ENCODE results near the gene TBC1D21. TPM values are rescaled to one million over a fixed set of nuclear protein-coding genes. Genes with fewer than 3 reads are reported as not detected.
A peak's percentile ranks its signal among the peaks of the same experiment; 100 is the strongest.
"Not testable (repeated sequence)": the region's sequence is repeated elsewhere in the genome, so short reads cannot be mapped to it uniquely, and the experiment has no call there.

Gene TBC1D21
- total RNA-seq, 1 donor from 2014 or later = not detected

DNA sequence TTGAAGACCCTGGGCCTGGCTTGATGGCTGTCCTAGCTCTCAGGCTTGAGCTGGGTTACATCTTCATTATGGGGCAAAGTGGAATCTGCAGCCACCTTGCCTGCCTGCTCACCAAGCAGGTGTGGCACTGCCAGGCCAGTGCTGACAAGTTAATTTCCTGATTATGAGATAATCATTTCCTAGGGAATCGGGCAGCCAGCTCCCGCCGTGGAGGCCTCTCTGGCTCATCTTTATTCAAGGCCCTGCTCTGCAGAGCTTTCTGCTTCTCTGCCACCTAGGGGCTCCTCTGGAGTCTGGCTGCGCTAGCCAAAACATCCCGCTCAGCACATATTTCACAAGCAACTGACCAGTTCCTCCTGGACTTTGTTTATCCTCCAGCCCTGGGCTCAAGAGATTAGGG is 62.8 kb downstream of the TBC1D21 start:
- Mint-ChIP-seq H3K4me1 (ENCODE audit: unreplicated experiment) (peaks cover 88% of the 10 kb centered on the region), H3K27me3 (ENCODE audit: unreplicated experiment) (no peaks in the 10 kb centered on the region), H3K27ac (ENCODE audit: unreplicated experiment) (peak overlapping the region; percentile 88), H3K9me3 (ENCODE audit: unreplicated experiment) (no peaks in the 10 kb centered on the region), H3K4me3 (ENCODE audit: unreplicated experiment) (peak overlapping the region; percentile 29), H3K36me3 (ENCODE audit: unreplicated experiment) (peaks cover 11% of the 10 kb centered on the region)
- no peak for DNase-seq (ENCODE audit: extremely low spot score, unreplicated experiment)
- TF ChIP-seq, protein P1, sequence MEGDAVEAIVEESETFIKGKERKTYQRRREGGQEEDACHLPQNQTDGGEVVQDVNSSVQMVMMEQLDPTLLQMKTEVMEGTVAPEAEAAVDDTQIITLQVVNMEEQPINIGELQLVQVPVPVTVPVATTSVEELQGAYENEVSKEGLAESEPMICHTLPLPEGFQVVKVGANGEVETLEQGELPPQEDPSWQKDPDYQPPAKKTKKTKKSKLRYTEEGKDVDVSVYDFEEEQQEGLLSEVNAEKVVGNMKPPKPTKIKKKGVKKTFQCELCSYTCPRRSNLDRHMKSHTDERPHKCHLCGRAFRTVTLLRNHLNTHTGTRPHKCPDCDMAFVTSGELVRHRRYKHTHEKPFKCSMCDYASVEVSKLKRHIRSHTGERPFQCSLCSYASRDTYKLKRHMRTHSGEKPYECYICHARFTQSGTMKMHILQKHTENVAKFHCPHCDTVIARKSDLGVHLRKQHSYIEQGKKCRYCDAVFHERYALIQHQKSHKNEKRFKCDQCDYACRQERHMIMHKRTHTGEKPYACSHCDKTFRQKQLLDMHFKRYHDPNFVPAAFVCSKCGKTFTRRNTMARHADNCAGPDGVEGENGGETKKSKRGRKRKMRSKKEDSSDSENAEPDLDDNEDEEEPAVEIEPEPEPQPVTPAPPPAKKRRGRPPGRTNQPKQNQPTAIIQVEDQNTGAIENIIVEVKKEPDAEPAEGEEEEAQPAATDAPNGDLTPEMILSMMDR (IDR thresholded peaks at IDR 0.05) = peak; percentile 50

DNA sequence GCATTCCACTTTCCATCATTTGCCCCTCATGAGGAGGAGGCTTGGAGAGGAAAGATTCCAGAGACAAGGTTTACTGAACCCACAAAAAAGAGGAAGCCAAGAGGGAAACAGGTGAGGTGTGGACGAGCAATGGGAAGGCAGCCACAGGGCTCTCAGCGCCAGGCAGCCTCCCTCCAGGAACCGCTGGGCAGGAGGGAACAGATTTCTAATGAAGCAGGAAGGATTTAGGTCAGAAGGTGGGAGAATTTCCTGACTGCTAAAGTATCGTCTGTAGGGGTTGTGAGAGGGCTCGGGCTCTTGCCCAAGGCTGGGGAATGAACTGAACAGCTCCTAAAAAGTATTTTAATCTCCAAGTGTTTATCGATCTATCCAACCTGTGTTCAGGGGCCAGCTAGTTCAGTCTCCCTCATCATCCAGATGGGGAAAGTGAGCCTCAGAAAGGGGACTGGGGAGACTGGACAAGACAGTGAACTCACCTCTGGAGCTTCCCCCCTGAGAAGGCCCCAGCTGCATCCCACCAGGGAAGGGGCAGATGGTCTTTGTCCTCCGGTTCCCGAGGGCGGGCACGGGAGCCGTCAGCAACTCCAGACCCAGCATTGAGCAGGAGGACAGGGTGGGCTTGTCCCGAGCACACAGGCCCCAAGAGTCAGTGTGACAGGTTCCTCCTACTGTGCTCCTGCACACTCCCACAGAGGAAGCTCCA is 63.4 kb downstream of the TBC1D21 start:
- no peaks in the 10 kb centered on the region for H3K9me3 Mint-ChIP-seq (ENCODE audit: unreplicated experiment)
- DNase-seq (ENCODE audit: extremely low spot score, unreplicated experiment) = no peak
- H3K27me3 Mint-ChIP-seq (ENCODE audit: unreplicated experiment) = no peaks in the 10 kb centered on the region
- H3K4me1 Mint-ChIP-seq (ENCODE audit: unreplicated experiment) = peaks cover 88% of the 10 kb centered on the region
- peak overlapping the region; percentile 88 for H3K27ac Mint-ChIP-seq (ENCODE audit: unreplicated experiment)
- peaks cover 11% of the 10 kb centered on the region for H3K36me3 Mint-ChIP-seq (ENCODE audit: unreplicated experiment)
- TF ChIP-seq, protein P1 (IDR thresholded peaks at IDR 0.05) = no peak
- no peak overlapping the region for H3K4me3 Mint-ChIP-seq (ENCODE audit: unreplicated experiment)

DNA sequence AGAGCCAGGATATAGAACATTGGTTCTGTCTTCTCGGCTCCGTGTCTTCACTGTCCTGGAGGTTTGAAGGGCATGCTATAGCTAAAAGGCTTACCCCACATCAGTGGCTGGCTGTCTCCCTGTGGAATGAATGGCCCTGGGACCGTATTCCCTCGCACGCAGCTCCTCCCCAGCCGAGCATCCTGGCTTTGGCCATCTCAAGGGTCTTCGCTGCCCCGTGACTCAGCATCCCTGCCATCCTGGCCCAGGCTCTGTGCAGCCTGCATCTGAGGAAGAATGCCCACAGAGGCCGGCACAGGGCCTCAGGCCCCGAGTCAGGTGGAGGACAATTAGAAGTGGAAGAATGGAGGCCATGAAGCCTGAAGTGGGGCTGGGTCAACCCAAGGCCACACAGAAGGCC is 63.9 kb downstream of the TBC1D21 start:
- H3K4me1 Mint-ChIP-seq (ENCODE audit: unreplicated experiment) = peaks cover 89% of the 10 kb centered on the region
- H3K9me3 Mint-ChIP-seq (ENCODE audit: unreplicated experiment) = no peaks in the 10 kb centered on the region
- no peaks in the 10 kb centered on the region for H3K27me3 Mint-ChIP-seq (ENCODE audit: unreplicated experiment)
- no peak overlapping the region for H3K4me3 Mint-ChIP-seq (ENCODE audit: unreplicated experiment)
- H3K27ac Mint-ChIP-seq (ENCODE audit: unreplicated experiment) = no peak overlapping the region
- no peak for DNase-seq (ENCODE audit: extremely low spot score, unreplicated experiment)
- TF ChIP-seq, protein P1 (IDR thresholded peaks at IDR 0.05) = no peak
- peaks cover 11% of the 10 kb centered on the region for H3K36me3 Mint-ChIP-seq (ENCODE audit: unreplicated experiment)

DNA sequence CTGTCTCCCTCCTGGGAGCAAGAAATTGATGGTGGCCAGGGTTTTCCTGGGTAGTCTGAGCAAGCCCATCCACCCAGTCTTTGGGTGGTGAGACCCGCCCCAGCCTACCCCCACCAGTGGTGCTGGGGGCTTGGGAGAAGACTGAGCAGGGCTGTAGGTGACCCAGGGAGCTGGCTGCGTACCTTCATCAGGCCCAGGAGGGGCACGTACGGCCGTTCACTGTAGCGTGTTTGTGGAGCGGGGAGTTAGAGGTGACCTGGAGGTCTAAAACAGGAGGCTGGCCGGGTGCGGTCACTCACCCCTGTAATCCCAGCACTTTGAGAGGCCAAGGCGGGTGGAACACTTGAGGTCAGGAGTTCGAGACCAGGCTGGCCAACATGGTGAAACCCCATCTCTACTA is 64.4 kb downstream of the TBC1D21 start:
- peaks cover 89% of the 10 kb centered on the region for H3K4me1 Mint-ChIP-seq (ENCODE audit: unreplicated experiment)
- H3K27me3 Mint-ChIP-seq (ENCODE audit: unreplicated experiment) = no peaks in the 10 kb centered on the region
- H3K4me3 Mint-ChIP-seq (ENCODE audit: unreplicated experiment) = no peak overlapping the region
- H3K36me3 Mint-ChIP-seq (ENCODE audit: unreplicated experiment) = peaks cover 7% of the 10 kb centered on the region
- TF ChIP-seq, protein P1 (IDR thresholded peaks at IDR 0.05) = no peak
- no peaks in the 10 kb centered on the region for H3K9me3 Mint-ChIP-seq (ENCODE audit: unreplicated experiment)
- H3K27ac Mint-ChIP-seq (ENCODE audit: unreplicated experiment) = no peak overlapping the region
- no peak for DNase-seq (ENCODE audit: extremely low spot score, unreplicated experiment)

DNA sequence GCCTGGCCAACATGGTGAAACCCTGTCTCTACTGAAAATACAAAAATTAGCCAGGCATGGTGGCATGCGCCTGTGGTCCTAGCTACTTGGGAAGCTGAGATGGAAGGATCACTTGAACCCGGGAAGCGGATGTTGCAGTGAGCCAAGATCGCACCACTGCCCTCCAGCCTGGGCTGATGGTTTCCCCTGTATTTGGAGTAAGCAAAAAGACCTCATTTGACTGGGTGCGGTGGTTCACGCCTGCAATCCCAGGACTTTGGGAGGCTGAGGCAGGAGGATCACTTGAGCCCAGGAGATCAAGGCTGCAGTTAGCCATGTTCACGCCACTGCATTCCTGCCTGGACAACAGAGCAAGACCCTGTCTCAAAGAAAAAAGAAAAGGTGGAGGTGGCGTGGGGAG is 65.2 kb downstream of the TBC1D21 start:
- H3K27me3 Mint-ChIP-seq (ENCODE audit: unreplicated experiment); H3K4me3 Mint-ChIP-seq (ENCODE audit: unreplicated experiment); H3K9me3 Mint-ChIP-seq (ENCODE audit: unreplicated experiment); DNase-seq (ENCODE audit: extremely low spot score, unreplicated experiment); H3K36me3 Mint-ChIP-seq (ENCODE audit: unreplicated experiment): not testable (repeated sequence)
- Mint-ChIP-seq H3K27ac (ENCODE audit: unreplicated experiment) (peak overlapping the region; percentile 83), H3K4me1 (ENCODE audit: unreplicated experiment) (peaks cover 89% of the 10 kb centered on the region)

Other genes with a start within 250 kb of the TBC1D21 start
- gene NPTN, start 240.2 kb upstream of the TBC1D21 start, total RNA-seq = 192 and 194 TPM in 2 replicates
- 147 and 153 TPM in 2 replicates for gene CD276, start 189.2 kb upstream of the TBC1D21 start, total RNA-seq
- gene INSYN1, start 120.2 kb upstream of the TBC1D21 start, total RNA-seq = 7.9 and 8.0 TPM in 2 replicates
- 398 and 417 TPM in 2 replicates for gene LOXL1, start 52.9 kb downstream of the TBC1D21 start, total RNA-seq
- gene STOML1, start 118.7 kb downstream of the TBC1D21 start, total RNA-seq = 17.1 and 18.3 TPM in 2 replicates
- 60.6 and 63.1 TPM in 2 replicates for gene PML, start 121.2 kb downstream of the TBC1D21 start, total RNA-seq
- gene GOLGA6A, start 209.0 kb downstream of the TBC1D21 start, total RNA-seq = 0.21 TPM in 1 of 2 replicates, not detected in the other

All from osteocyte (in vitro differentiated cells).